Peyer's patch (tissue), 4 donors: ENCODE data around the gene HAPLN2. TPM values are rescaled to one million over a fixed set of nuclear protein-coding genes. Genes with fewer than 3 reads are reported as not detected.
A peak's percentile ranks its signal among the peaks of the same experiment; 100 is the strongest.

Experiments used
- DNase-seq, 3 donors: peaks; one replicate each; pipeline ENCODE4 v3.0.0-alpha.2; 2017 to 2019
- H3K27ac ChIP-seq, 4 donors: fragments of 200-600 bp; sonication (generic); one replicate each; pipeline ENCODE4 v1.5.1; 2016 to 2019
- H3K27me3 ChIP-seq, 2 donors: fragments of 200-600 bp; sonication (generic); one replicate each; pipeline ENCODE4 v1.5.1; 2019
- H3K36me3 ChIP-seq, 3 donors: fragments of 200-600 bp; sonication (generic); one replicate each; pipeline ENCODE4 v1.5.1; 2016 to 2019
- H3K4me1 ChIP-seq, 4 donors: fragments of 200-600 bp; sonication (generic); one replicate each; pipeline ENCODE4 v1.5.1; 2016 to 2019
- H3K4me3 ChIP-seq, 4 donors: fragments of 200-600 bp; sonication (generic); 1 replicate in 3 of 4; 2 replicates in 1 of 4; pipeline ENCODE4 v1.5.1; 2016 to 2019; ENCODE audit warnings: mild to moderate bottlenecking in 1 of 4
- H3K9me3 ChIP-seq, 4 donors: fragments of 200-600 bp; sonication (generic); one replicate each; pipeline ENCODE4 v1.5.1; 2016 to 2019; ENCODE audit warnings: mild to moderate bottlenecking in 1 of 4
- POLR2A ChIP-seq, 2 donors: fragments of 450-650 bp; IDR thresholded peaks; one replicate each; pipeline ENCODE4 v1.5.1; 2017; ENCODE audit warnings: antibody characterized with exemption in 2 of 2, mild to moderate bottlenecking in 2 of 2, moderate library complexity in 2 of 2
- total RNA-seq, 4 donors: library from RNA; depleted of rRNA; stranded (reverse); fragments of >200 nt; gene quantifications; one replicate each; pipeline ENCODE4 v1.1.0, GENCODE V29; 2016
- TF ChIP-seq, protein P1 (sequence below), 6 experiments: fragments of 450-650 bp in 4 of 6; fragments of 200-600 bp in 2 of 6; sonication (generic) in 1 of 6; IDR thresholded peaks; one replicate each; pipeline ENCODE4 v1.5.1; 2017 to 2019; ENCODE audit warnings: antibody characterized with exemption in 6 of 6, mild to moderate bottlenecking in 3 of 6, moderate library complexity in 1 of 6

Gene HAPLN2
- total RNA-seq, 4 donors from 2014 or later = 1.9 to 2.2 (median 2.1) TPM; not detected in 1

DNA sequence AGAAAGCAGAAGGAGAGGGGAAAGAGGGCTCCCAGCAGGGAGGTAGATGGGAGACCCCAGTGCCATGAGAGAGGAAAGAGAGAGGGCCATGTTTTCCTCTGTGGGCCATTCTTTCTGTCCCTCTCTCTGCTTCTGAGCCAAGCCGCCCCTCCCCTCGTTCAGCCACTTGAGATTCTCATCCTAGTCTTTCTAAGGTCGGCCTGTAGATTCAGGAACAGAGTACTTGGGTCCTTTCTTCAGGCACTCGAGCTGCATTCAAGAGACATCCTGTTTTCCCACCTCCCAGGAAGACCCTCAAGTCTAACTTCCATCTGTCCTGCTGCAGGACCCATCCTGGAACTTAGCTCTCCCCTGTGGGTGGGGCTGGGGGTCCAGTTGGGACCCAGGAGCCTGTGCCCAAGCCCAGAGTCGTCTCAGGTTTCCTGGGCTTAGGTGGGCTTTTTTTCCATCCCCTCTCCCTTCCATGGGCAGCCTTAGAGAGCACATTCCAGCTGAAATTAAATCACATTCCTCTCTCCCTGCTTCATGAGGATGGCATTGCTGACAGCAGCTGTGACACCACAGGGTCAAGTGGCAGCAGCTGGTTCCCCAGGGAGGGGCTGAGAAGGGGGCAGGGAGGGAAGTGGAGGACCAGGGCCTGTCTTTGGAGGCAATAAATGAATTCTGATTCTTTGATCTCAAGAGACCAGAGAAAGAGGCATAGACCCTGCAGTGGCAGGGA, 45.0 kb downstream of the HAPLN2 start:
- H3K9me3 ChIP-seq = no peaks in the 10 kb centered on the region
- H3K36me3 ChIP-seq = no peaks in the 10 kb centered on the region
- no peak for DNase-seq
- no peaks in the 10 kb centered on the region for H3K27me3 ChIP-seq
- TF ChIP-seq, protein P1, sequence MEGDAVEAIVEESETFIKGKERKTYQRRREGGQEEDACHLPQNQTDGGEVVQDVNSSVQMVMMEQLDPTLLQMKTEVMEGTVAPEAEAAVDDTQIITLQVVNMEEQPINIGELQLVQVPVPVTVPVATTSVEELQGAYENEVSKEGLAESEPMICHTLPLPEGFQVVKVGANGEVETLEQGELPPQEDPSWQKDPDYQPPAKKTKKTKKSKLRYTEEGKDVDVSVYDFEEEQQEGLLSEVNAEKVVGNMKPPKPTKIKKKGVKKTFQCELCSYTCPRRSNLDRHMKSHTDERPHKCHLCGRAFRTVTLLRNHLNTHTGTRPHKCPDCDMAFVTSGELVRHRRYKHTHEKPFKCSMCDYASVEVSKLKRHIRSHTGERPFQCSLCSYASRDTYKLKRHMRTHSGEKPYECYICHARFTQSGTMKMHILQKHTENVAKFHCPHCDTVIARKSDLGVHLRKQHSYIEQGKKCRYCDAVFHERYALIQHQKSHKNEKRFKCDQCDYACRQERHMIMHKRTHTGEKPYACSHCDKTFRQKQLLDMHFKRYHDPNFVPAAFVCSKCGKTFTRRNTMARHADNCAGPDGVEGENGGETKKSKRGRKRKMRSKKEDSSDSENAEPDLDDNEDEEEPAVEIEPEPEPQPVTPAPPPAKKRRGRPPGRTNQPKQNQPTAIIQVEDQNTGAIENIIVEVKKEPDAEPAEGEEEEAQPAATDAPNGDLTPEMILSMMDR (IDR thresholded peaks at IDR 0.05) = no peak
- TF ChIP-seq POLR2A (IDR thresholded peaks at IDR 0.05) = no peak
- no peak overlapping the region for H3K4me3 ChIP-seq
- H3K27ac ChIP-seq = peak overlapping the region; percentile 25 to 85 (median 66)
- peaks cover 20 to 96% (median 24%) of the 10 kb centered on the region in 4 donors for H3K4me1 ChIP-seq

DNA sequence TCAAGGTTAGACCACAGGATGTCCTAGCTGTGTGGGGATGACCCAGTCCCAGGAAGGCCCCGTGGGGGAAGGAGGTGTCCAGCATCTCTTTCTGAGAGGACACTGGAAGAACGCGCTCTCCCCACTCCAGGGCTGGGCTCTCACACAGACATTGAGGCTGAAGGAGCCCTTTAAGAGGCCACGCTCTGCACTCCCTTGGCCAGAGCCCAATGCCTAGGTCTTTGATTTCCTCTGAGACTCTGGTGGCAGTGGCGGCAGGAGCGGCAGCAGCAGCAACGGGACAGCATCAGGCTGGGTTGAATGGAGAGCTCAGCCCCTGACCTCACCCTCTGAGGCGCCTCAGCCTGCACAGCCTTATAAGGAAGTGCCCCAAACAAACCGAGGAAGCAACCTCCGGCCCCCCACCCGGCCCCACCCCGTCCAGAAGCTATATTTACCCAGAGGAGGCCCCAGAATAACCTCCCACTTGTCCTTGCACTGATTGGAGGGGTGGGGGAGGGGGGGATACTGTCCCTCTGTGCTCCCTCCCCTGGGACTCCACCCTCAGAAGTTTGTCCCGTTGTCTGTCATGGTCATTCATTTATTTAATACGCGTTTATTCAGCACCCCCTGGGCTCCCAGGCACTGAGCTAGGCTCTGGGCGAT, 45.7 kb downstream of the HAPLN2 start:
- Histone ChIP-seq H3K27ac (peak overlapping the region; percentile 25 to 85 (median 54)), H3K36me3 (no peaks in the 10 kb centered on the region), H3K27me3 (no peaks in the 10 kb centered on the region), H3K9me3 (no peaks in the 10 kb centered on the region), H3K4me1 (peaks cover 16 to 91% (median 20%) of the 10 kb centered on the region in 4 donors), H3K4me3 (no peak overlapping the region)
- TF ChIP-seq, protein P1 (IDR thresholded peaks at IDR 0.05) = no peak
- TF ChIP-seq POLR2A (IDR thresholded peaks at IDR 0.05) = no peak
- DNase-seq = peak in 2 of 3 donors; percentile 36 to 64

DNA sequence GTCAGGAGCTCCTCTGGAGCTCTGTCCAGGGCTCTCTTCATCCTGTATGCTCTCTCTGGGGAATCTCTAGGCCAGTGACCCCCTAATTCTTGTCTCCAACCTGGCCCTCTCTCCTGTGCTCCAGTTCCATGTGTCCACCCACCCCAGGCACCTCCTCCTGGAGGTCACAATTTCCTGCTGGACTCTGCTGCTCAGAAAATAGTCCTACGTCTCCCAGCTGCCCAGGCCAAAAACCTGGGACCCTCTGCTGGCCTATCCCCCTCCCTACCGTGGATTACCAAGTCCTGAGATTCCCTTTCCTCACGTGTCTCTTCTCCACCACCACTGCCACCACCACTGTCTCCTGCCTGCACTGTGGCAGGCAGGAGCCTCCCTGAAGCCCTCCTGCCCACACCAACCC, 46.3 kb downstream of the HAPLN2 start:
- Histone ChIP-seq H3K27me3 (no peaks in the 10 kb centered on the region), H3K9me3 (no peaks in the 10 kb centered on the region), H3K4me3 (no peak overlapping the region), H3K27ac (peak overlapping the region in 3 of 4 donors; percentile 42 to 85 (median 66)), H3K4me1 (peaks cover 12 to 86% (median 20%) of the 10 kb centered on the region in 4 donors), H3K36me3 (no peaks in the 10 kb centered on the region)
- TF ChIP-seq POLR2A (IDR thresholded peaks at IDR 0.05) = no peak
- TF ChIP-seq, protein P1 (IDR thresholded peaks at IDR 0.05) = no peak
- no peak for DNase-seq

DNA sequence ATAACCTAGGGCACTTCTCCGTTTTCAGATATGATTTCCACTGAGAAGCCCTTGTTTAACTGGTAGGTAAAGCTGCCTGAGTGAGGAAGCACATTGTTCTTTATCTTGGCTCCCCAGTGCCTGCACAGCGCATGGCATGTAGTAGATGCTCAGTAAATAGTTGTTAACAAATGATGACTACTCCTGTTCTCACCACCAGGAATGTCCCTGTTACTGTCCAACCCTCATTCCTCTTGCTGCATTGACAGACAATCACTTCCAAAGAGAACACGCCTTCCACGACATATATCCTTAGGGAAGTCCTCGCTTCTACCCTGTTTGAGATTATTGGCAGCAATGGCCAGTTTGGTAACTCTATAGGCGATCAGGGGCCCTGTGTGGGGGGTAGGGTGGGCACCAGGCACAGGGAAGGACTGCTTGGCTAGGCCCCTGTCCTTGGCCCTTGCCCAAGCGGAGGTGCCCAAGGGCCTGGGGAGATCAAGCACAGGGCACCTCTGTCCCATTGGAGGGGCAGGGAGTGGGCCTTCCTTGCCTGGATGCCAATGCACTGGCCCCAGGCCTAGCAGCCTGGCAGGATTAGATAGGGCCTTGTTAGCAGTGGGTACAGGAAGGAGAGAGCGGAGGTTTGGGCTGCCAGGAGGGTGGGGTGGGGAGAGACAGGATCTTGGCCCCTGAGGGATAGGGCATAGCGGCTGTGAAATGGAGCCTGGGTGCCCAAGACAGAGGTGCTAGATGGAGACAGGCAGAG, 47.8 kb downstream of the HAPLN2 start:
- DNase-seq = no peak
- Histone ChIP-seq H3K4me3 (no peak overlapping the region), H3K4me1 (peaks cover 9 to 71% (median 15%) of the 10 kb centered on the region in 4 donors), H3K36me3 (no peaks in the 10 kb centered on the region), H3K9me3 (no peaks in the 10 kb centered on the region), H3K27ac (peak overlapping the region in 3 of 4 donors; percentile 10 to 82 (median 76)), H3K27me3 (no peaks in the 10 kb centered on the region)
- no peak for TF ChIP-seq POLR2A (IDR thresholded peaks at IDR 0.05)
- TF ChIP-seq, protein P1 (IDR thresholded peaks at IDR 0.05) = no peak

DNA sequence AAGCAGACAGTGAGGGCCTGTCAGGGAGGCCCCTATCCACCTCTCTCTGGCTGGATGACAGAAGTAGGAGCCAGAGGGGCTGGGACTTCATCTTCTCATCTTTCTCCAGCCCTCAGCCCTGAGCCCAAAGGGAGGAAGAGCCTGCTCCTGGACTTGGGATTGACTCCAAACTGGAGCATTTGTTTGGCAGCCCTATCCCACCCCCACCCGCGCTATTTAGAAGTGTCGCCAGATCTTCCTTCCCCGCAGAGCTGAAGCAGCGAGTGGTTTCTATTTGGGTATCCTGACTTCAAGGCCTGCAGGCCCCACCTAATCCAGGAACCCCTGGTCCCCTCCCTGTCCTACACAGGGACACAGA, 48.4 kb downstream of the HAPLN2 start:
- peak overlapping the region; percentile 24 to 82 (median 61) for H3K27ac ChIP-seq
- TF ChIP-seq, protein P1 (IDR thresholded peaks at IDR 0.05) = no peak
- TF ChIP-seq POLR2A (IDR thresholded peaks at IDR 0.05) = no peak
- no peak overlapping the region for H3K4me3 ChIP-seq
- H3K4me1 ChIP-seq = peaks cover 8 to 66% (median 11%) of the 10 kb centered on the region in 4 donors
- peaks cover 0 to 2% of the 10 kb centered on the region in 2 donors for H3K27me3 ChIP-seq
- H3K36me3 ChIP-seq = no peaks in the 10 kb centered on the region
- DNase-seq = no peak
- H3K9me3 ChIP-seq = no peaks in the 10 kb centered on the region
